HG03342 (cell line): ENCODE results near the gene FLG2.
"Not testable (repeated sequence)": the region's sequence is repeated elsewhere in the genome, so short reads cannot be mapped to it uniquely, and the experiment has no call there.

ENCODE experiments used
- ATAC-seq: cut with Tn5 transposase; IDR thresholded peaks from one replicate; pipeline ENCODE4 v1.9.1; 2021; ENCODE audit warnings: mild to moderate bottlenecking, moderate library complexity; ENCODE audit not compliant: unreplicated experiment

FLG2 gene

GRCh38 chr1:152313319-152313801, 46.4 kb downstream of the FLG2 start:
- ATAC-seq: no peak

- not testable (repeated sequence) for ATAC-seq
Observed at GRCh38 chr1:152312169-152312568, 47.6 kb downstream of the FLG2 start.

GRCh38 chr1:152309955-152310354, 49.9 kb downstream of the FLG2 start:
- no peak for ATAC-seq

- ATAC-seq: not testable (repeated sequence)
Observed at GRCh38 chr1:152309320-152309901, 50.4 kb downstream of the FLG2 start.

DNA sequence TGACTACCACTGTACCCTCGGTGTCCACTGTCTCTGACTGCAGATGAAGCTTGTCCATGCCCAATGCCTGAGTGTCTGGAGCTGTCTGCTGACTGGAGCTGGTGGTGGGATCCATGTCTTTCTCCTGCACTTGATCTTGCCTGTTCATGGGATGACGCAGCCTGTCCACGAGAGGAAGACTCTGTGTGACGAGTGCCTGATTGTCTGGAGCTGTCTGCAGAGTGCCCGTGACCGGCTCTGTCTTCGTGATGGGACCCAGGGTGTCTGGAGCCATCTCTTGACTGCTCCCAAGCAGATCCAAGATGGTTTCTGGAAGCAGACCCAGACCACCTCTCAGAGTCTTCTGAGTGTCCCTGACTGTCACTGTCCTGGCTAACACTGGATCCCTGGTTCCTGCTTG, 51.0 kb downstream of the FLG2 start:
- not testable (repeated sequence) for ATAC-seq

- ATAC-seq: not testable (repeated sequence)
Observed at GRCh38 chr1:152307970-152308369, 51.8 kb downstream of the FLG2 start.

- ATAC-seq: not testable (repeated sequence)
Observed at GRCh38 chr1:152306123-152306522, 53.7 kb downstream of the FLG2 start.

- ATAC-seq: not testable (repeated sequence)
Observed at GRCh38 chr1:152304773-152305172, 55.0 kb downstream of the FLG2 start.

GRCh38 chr1:152303139-152303872, 56.5 kb downstream of the FLG2 start:
- not testable (repeated sequence) for ATAC-seq
